Neural crest cell (in vitro differentiated cells): ENCODE data around the gene PDE8B. TPM values are rescaled to one million over a fixed set of nuclear protein-coding genes. Genes with fewer than 3 reads are reported as not detected.

Experiments used
- DNase-seq: peaks from one replicate; pipeline ENCODE4 v3.0.0; 2021; ENCODE audit warnings: low read depth, mixed read lengths, low spot score
- H3K27ac Mint-ChIP-seq: one replicate; pipeline ENCODE4 v1.8.0; 2021; ENCODE audit warnings: mild to moderate bottlenecking, mixed read lengths; ENCODE audit not compliant: unreplicated experiment
- H3K27me3 Mint-ChIP-seq: 2 replicates; pipeline ENCODE4 v1.8.0; 2021; ENCODE audit warnings: low read depth, mild to moderate bottlenecking, mixed read lengths
- H3K36me3 Mint-ChIP-seq: 2 replicates; pipeline ENCODE4 v1.8.0; 2021; ENCODE audit warnings: low read depth, mild to moderate bottlenecking, mixed read lengths
- H3K4me1 Mint-ChIP-seq: 2 replicates; pipeline ENCODE4 v1.8.0; 2021; ENCODE audit warnings: mixed read lengths
- H3K4me3 Mint-ChIP-seq: one replicate; pipeline ENCODE4 v1.8.0; 2021; ENCODE audit warnings: mild to moderate bottlenecking, mixed read lengths
- H3K9me3 Mint-ChIP-seq: 2 replicates; pipeline ENCODE4 v1.8.0; 2021; ENCODE audit warnings: mixed read lengths
- CTCF ChIP-seq: fragments of 200-600 bp; sonication (generic); conservative IDR thresholded peaks from 2 replicates; pipeline ENCODE4 v1.5.0; 2021; ENCODE audit warnings: antibody characterized with exemption, mild to moderate bottlenecking
- total RNA-seq: library from RNA; stranded (reverse); gene quantifications from 2 replicates; pipeline ENCODE4 v1.2.1, GENCODE V29; 2021

The PDE8B gene
- total RNA-seq, 1 donor from 2014 or later: 0.44 TPM

DNA sequence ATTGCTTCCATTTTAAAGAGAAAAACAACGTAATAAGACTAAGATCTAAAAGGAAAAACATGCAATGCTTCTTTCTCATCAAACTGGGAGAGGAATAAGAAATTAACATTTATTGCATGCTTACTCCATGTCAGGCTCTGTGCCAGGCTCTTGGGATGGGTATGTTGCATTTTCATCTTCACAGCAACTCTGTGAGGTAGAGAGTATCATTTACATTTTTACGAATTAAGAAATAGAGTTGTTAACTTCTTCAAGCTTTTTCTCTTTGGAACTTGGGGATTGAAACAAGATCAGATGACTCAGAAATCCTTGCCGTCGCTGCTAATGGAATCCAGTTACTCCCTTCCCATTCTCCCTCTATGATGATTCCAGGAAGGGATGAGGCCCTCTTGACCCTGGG lies 39.5 kb downstream of the PDE8B start:
- peaks cover 10% of the 10 kb centered on the region for H3K27me3 Mint-ChIP-seq
- no peak for TF ChIP-seq CTCF
- DNase-seq: no peak
- no peaks in the 10 kb centered on the region for H3K9me3 Mint-ChIP-seq
- no peaks in the 10 kb centered on the region for H3K36me3 Mint-ChIP-seq
- H3K4me3 Mint-ChIP-seq: no peak overlapping the region
- H3K27ac Mint-ChIP-seq: no peak overlapping the region
- H3K4me1 Mint-ChIP-seq: peaks cover 4% of the 10 kb centered on the region

GRCh38 chr5:77251921-77252320 lies 41.4 kb downstream of the PDE8B start:
- no peak for TF ChIP-seq CTCF
- H3K27ac Mint-ChIP-seq: no peak overlapping the region
- H3K36me3 Mint-ChIP-seq: no peaks in the 10 kb centered on the region
- peaks cover 10% of the 10 kb centered on the region for H3K27me3 Mint-ChIP-seq
- H3K9me3 Mint-ChIP-seq: no peaks in the 10 kb centered on the region
- peaks cover 4% of the 10 kb centered on the region for H3K4me1 Mint-ChIP-seq
- no peak overlapping the region for H3K4me3 Mint-ChIP-seq
- DNase-seq: no peak

DNA sequence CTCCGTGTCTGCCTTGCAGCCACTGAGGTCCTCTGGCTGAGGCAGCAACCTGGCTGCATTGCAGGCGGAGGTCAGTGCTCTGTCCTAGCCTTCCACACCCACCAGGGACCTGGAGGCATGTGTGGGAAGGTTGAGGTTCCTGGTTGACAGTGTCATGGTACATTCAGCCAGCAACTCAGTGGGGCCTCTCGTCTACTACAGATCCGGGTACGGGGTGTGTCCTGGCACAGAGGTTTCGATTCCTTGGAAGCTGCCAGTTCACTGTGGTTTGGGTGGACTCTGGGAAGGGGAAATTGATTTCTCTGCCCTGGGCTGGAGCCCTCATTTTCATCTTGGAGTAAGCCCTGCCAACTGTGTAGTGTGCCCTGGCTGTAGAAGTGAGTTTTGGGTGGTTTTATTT lies 45.1 kb downstream of the PDE8B start:
- Mint-ChIP-seq H3K4me1 (peaks cover 4% of the 10 kb centered on the region), H3K36me3 (no peaks in the 10 kb centered on the region), H3K4me3 (no peak overlapping the region), H3K27ac (no peak overlapping the region), H3K9me3 (no peaks in the 10 kb centered on the region), H3K27me3 (peaks cover 7% of the 10 kb centered on the region)
- no peak for TF ChIP-seq CTCF
- no peak for DNase-seq

GRCh38 chr5:77256406-77256805 lies 45.9 kb downstream of the PDE8B start:
- no peak for TF ChIP-seq CTCF
- Mint-ChIP-seq H3K4me3 (no peak overlapping the region), H3K9me3 (no peaks in the 10 kb centered on the region), H3K36me3 (no peaks in the 10 kb centered on the region), H3K27ac (no peak overlapping the region), H3K27me3 (peaks cover 7% of the 10 kb centered on the region), H3K4me1 (peaks cover 4% of the 10 kb centered on the region)
- no peak for DNase-seq

DNA sequence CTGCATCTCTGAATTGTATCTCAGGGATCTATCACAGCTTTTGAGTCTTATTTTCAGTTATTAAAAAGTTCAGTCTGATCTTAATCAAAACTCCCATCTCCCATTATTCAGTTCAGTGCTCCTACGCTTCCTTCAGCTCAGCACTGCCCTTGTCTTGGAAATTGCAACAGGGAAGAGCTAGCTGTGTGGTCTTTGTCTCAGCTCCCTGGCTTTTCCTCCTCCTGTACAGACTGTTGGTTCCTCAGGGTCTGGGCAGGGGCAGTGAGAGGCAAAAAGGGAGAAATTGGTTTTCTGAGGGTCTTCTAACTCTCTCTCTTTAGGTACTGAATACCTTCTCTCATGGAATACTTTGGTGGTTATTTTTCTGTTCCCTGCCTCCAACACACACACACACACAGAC lies 48.2 kb downstream of the PDE8B start:
- no peaks in the 10 kb centered on the region for H3K36me3 Mint-ChIP-seq
- TF ChIP-seq CTCF: no peak
- H3K27ac Mint-ChIP-seq: no peak overlapping the region

GRCh38 chr5:77259476-77259875 lies 49.0 kb downstream of the PDE8B start:
- Mint-ChIP-seq H3K36me3 (no peaks in the 10 kb centered on the region), H3K9me3 (no peaks in the 10 kb centered on the region), H3K4me3 (no peak overlapping the region), H3K27me3 (peaks cover 2% of the 10 kb centered on the region), H3K4me1 (peaks cover 3% of the 10 kb centered on the region), H3K27ac (no peak overlapping the region)
- DNase-seq: no peak
- no peak for TF ChIP-seq CTCF

More for the DNA sequence above, 48.2 kb downstream of the PDE8B start:
- Mint-ChIP-seq H3K4me3 (no peak overlapping the region), H3K9me3 (no peaks in the 10 kb centered on the region), H3K27me3 (peaks cover 4% of the 10 kb centered on the region), H3K4me1 (peaks cover 4% of the 10 kb centered on the region)
- DNase-seq: no peak
